ENCODE results near the gene IGF2BP2. TPM values are rescaled to one million over a fixed set of nuclear protein-coding genes. Genes with fewer than 3 reads are reported as not detected.

IGF2BP2 gene
- total RNA-seq, 1 donor from 2014 or later: 118 TPM

DNA sequence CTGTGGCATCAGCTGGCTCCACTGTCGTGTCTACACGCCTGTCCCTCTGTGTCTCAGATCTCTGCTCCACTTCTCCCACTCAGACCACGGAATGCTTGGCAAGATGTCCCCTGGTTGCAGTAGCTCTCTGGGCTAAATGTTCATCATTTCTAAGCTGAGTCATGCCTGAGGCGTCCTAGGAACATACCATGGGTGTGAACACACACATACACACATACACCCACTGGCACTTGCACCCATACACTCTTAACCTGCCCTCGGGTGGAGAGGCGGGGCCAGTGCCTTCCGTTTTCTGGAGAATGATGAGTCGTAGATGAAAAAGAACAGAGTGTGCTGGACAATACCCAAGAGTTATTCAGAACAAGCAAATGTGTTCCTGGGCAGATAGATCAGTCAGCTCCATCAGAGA lies 166.3 kb downstream of the IGF2BP2 start:
- DNase-seq: no peak
- Mint-ChIP-seq H3K9me3 (ENCODE audit: unreplicated experiment) (peaks cover 8% of the 10 kb centered on the region), H3K4me3 (ENCODE audit: unreplicated experiment) (no peak overlapping the region), H3K4me1 (ENCODE audit: low read depth, unreplicated experiment) (peaks cover 2% of the 10 kb centered on the region), H3K27me3 (ENCODE audit: unreplicated experiment) (peaks cover 2% of the 10 kb centered on the region), H3K36me3 (ENCODE audit: unreplicated experiment) (peaks cover 5% of the 10 kb centered on the region), H3K27ac (ENCODE audit: unreplicated experiment) (no peak overlapping the region)
- TF ChIP-seq, protein P1, sequence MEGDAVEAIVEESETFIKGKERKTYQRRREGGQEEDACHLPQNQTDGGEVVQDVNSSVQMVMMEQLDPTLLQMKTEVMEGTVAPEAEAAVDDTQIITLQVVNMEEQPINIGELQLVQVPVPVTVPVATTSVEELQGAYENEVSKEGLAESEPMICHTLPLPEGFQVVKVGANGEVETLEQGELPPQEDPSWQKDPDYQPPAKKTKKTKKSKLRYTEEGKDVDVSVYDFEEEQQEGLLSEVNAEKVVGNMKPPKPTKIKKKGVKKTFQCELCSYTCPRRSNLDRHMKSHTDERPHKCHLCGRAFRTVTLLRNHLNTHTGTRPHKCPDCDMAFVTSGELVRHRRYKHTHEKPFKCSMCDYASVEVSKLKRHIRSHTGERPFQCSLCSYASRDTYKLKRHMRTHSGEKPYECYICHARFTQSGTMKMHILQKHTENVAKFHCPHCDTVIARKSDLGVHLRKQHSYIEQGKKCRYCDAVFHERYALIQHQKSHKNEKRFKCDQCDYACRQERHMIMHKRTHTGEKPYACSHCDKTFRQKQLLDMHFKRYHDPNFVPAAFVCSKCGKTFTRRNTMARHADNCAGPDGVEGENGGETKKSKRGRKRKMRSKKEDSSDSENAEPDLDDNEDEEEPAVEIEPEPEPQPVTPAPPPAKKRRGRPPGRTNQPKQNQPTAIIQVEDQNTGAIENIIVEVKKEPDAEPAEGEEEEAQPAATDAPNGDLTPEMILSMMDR (IDR thresholded peaks at IDR 0.05; ENCODE audit: partially characterized antibody, unreplicated experiment): no peak

DNA sequence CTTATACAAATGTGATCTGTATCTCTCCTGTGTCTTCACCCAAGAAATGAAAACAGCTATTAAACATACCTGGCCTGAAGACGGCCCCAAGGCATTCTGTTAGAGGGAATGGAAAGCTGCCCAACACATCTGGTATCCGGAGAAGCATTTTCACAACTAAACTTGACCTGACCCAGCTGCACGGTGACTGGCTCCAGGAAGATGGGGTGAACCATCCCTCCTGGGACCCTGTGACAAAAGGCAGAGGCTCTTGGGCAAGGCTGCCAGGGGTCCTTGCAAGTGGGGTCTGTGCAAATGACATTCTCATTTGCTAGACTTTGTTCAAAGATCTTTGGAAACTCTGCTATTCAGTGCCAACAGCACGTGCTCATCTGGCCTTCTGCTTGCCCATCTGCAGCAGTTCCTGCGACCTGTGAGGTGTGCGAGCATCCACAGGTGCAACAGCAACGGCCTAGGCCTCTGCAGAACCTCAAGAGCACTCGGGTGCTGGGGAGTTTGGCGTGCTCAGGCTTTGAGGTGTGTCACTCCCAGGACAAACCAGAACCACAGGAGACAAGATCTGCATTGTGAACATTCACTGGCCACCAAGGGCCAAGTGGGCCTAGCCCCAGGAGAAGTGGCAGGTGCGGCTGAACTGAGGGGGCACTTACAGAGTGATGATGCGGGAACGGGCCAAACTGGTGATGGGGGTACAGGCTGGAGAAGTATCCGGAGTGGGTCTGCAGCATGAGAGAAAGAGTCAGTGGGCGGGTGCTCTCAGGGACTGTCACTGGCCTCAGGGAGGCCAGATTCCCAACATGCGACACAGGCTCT lies 166.9 kb downstream of the IGF2BP2 start:
- Mint-ChIP-seq H3K36me3 (ENCODE audit: unreplicated experiment) (no peaks in the 10 kb centered on the region), H3K9me3 (ENCODE audit: unreplicated experiment) (peaks cover 9% of the 10 kb centered on the region), H3K4me1 (ENCODE audit: low read depth, unreplicated experiment) (no peaks in the 10 kb centered on the region), H3K27ac (ENCODE audit: unreplicated experiment) (no peak overlapping the region), H3K4me3 (ENCODE audit: unreplicated experiment) (no peak overlapping the region), H3K27me3 (ENCODE audit: unreplicated experiment) (peaks cover 2% of the 10 kb centered on the region)
- TF ChIP-seq, protein P1 (IDR thresholded peaks at IDR 0.05; ENCODE audit: partially characterized antibody, unreplicated experiment): no peak
- DNase-seq: no peak

DNA sequence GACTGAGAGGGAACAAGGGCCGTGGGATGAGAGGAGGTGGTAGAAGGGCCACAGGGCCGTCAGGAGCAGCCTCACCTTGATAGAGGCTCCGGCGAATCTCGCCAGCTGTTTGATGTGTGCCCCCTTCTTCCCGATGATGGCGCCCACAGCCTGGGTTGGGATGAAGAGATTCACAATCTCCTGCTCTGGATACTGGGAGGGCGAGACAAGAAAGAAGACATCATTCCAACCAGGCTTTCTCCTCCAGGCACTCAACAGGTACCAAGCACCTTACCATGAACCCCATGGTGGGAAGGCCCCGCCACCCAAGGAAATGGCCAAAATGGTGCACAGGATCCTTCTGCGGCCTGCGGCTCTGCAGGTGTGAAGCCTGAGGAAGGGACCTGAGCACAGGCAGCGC lies 167.6 kb downstream of the IGF2BP2 start:
- TF ChIP-seq, protein P1 (IDR thresholded peaks at IDR 0.05; ENCODE audit: partially characterized antibody, unreplicated experiment): no peak
- DNase-seq: no peak
- no peaks in the 10 kb centered on the region for H3K36me3 Mint-ChIP-seq (ENCODE audit: unreplicated experiment)
- no peaks in the 10 kb centered on the region for H3K4me1 Mint-ChIP-seq (ENCODE audit: low read depth, unreplicated experiment)
- no peak overlapping the region for H3K4me3 Mint-ChIP-seq (ENCODE audit: unreplicated experiment)
- H3K9me3 Mint-ChIP-seq (ENCODE audit: unreplicated experiment): peaks cover 9% of the 10 kb centered on the region
- H3K27ac Mint-ChIP-seq (ENCODE audit: unreplicated experiment): no peak overlapping the region
- H3K27me3 Mint-ChIP-seq (ENCODE audit: unreplicated experiment): peaks cover 2% of the 10 kb centered on the region

DNA sequence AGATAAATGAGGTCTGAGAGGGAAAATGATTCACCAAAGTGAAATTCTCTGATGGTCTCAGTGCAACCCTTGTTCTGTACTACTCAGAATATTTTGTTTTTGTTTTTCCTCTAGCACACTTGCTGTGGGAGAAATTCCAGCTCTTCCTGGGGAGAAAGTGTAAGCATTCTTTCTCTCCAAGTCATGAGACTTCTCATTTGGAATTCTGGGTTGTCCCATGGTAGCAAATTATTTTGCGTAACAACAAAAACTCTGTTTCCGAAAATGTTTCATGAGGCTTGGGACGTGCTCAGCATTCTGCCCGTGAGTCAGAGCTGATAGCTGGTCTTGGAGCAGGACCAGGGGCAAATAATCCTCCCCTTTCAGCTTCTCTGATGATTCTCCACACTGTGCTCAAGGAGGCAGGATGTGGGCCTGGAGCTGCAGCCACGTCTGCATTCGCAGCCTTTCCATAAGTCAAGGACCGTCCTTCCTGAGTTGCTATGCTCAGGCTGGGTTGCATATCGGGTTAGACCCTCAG lies 168.5 kb downstream of the IGF2BP2 start:
- TF ChIP-seq, protein P1 (IDR thresholded peaks at IDR 0.05; ENCODE audit: partially characterized antibody, unreplicated experiment): no peak
- Mint-ChIP-seq H3K36me3 (ENCODE audit: unreplicated experiment) (no peaks in the 10 kb centered on the region), H3K27ac (ENCODE audit: unreplicated experiment) (no peak overlapping the region), H3K4me1 (ENCODE audit: low read depth, unreplicated experiment) (no peaks in the 10 kb centered on the region), H3K4me3 (ENCODE audit: unreplicated experiment) (no peak overlapping the region), H3K27me3 (ENCODE audit: unreplicated experiment) (peaks cover 2% of the 10 kb centered on the region), H3K9me3 (ENCODE audit: unreplicated experiment) (peaks cover 12% of the 10 kb centered on the region)
- no peak for DNase-seq
